CD4-positive, alpha-beta memory T cell (primary cell): Measurements from ENCODE around the gene MB21D2. TPM values are rescaled to one million over a fixed set of nuclear protein-coding genes. Genes with fewer than 3 reads are reported as not detected.

Source experiments
- CTCF ChIA-PET: fragments of 350-600 bp; sonication (Branson Sonifier 250); formaldehyde crosslinking; loops from one replicate; lab custom pipeline; 2021; ENCODE audit warnings: inconsistent platforms; ENCODE audit not compliant: partially characterized antibody; lab: Charles Lee
- POLR2A ChIA-PET: fragments of 350-600 bp; sonication (Branson Sonifier 250); formaldehyde crosslinking; loops from one replicate; lab custom pipeline; 2021; ENCODE audit not compliant: partially characterized antibody; lab: Charles Lee
- DNase-seq, 5 donors: peaks; one replicate each; pipeline versions ENCODE4 v3.0.0 to v3.0.0-alpha.2; 2020 to 2022; ENCODE audit warnings: mixed read lengths in 1 of 5
- H3K27ac ChIP-seq: one replicate; pipeline ENCODE4 v1.7.0; 2013; ENCODE audit warnings: low read depth, low read length
- H3K27me3 ChIP-seq: 2 replicates; pipeline ENCODE4 v1.7.0; 2013; ENCODE audit warnings: mild to moderate bottlenecking, low read length, moderate library complexity; ENCODE audit not compliant: insufficient read depth
- H3K36me3 ChIP-seq: 2 replicates; pipeline ENCODE4 v1.7.0; 2013; ENCODE audit warnings: mild to moderate bottlenecking, low read length, moderate library complexity; ENCODE audit not compliant: insufficient read depth
- H3K4me1 ChIP-seq: 2 replicates; pipeline ENCODE4 v1.7.0; 2013; ENCODE audit warnings: mild to moderate bottlenecking, low read length, moderate library complexity; ENCODE audit not compliant: insufficient read depth
- H3K4me3 ChIP-seq, 2 donors: one replicate each; pipeline ENCODE4 v1.7.0; 2013; ENCODE audit warnings: low read length in 2 of 2, mild to moderate bottlenecking in 1 of 2
- H3K9me3 ChIP-seq, 2 donors: one replicate each; pipeline ENCODE4 v1.7.0; 2013; ENCODE audit warnings: low read length in 2 of 2, control low read depth in 1 of 2; ENCODE audit not compliant: control insufficient read depth in 1 of 2
- H3K27ac Mint-ChIP-seq, 7 donors: one replicate each; pipeline ENCODE4 v1.8.0; 2020 to 2021; ENCODE audit warnings: mixed read lengths in 7 of 7, mild to moderate bottlenecking in 6 of 7, inconsistent platforms in 3 of 7, moderate library complexity in 3 of 7
- H3K27me3 Mint-ChIP-seq, 2 donors: one replicate each; pipeline ENCODE4 v1.8.0; 2020 to 2021; ENCODE audit warnings: mixed read lengths in 2 of 2
- H3K36me3 Mint-ChIP-seq, 2 donors: one replicate each; pipeline ENCODE4 v1.8.0; 2020 to 2021; ENCODE audit warnings: mixed read lengths in 2 of 2, inconsistent platforms in 1 of 2, mild to moderate bottlenecking in 1 of 2
- H3K4me1 Mint-ChIP-seq, 4 donors: one replicate each; pipeline ENCODE4 v1.8.0; 2020 to 2021; ENCODE audit warnings: mixed read lengths in 4 of 4, mild to moderate bottlenecking in 1 of 4
- H3K4me3 Mint-ChIP-seq, 8 donors: one replicate each; pipeline ENCODE4 v1.8.0; 2020 to 2021; ENCODE audit warnings: mixed read lengths in 8 of 8, mild to moderate bottlenecking in 7 of 8, moderate library complexity in 6 of 8, inconsistent platforms in 3 of 8
- H3K9me3 Mint-ChIP-seq, 8 donors: one replicate each; pipeline ENCODE4 v1.8.0; 2020 to 2021; ENCODE audit warnings: mixed read lengths in 8 of 8, mild to moderate bottlenecking in 5 of 8, inconsistent platforms in 3 of 8, moderate library complexity in 1 of 8
- intact Hi-C: fragments of 100-400 bp; cut with micrococcal nuclease; formaldehyde crosslinking; loops from one replicate; pipeline ENCODE4 v1.15.1; 2023
- polyA plus RNA-seq, 2 donors: library from polyadenylated mRNA; unstranded; fragments of 300-500 nt; fragmentation: Illumina TruSeq; gene quantifications; one replicate each; pipeline ENCODE4 v1.2.3, GENCODE V29; 2021
- total RNA-seq, 2 experiments: library from RNA; stranded (reverse); gene quantifications; one replicate each; pipeline ENCODE4 v1.2.3, GENCODE V29; 2021

The MB21D2 gene
- total and polyA plus RNA-seq, 4 experiments from 2014 or later, result 3.4 to 17.1 (median 6.1) TPM

- CTCF ChIA-PET, result no interaction called here
Observed at GRCh38 chr3:192847941-192848340, 69.7 kb downstream of the MB21D2 start.

GRCh38 chr3:192845526-192845855, 72.2 kb downstream of the MB21D2 start:
- ChIA-PET CTCF (no interaction called here), POLR2A (no interaction called here)
- intact Hi-C loops, result no loop called here
- H3K36me3 Mint-ChIP-seq, result peaks cover 0 to 1% of the 10 kb centered on the region in 2 donors
- no peaks in the 10 kb centered on the region for H3K9me3 Mint-ChIP-seq
- peaks cover 20% of the 10 kb centered on the region for H3K4me1 ChIP-seq
- DNase-seq, result no peak
- no peak overlapping the region for H3K27ac Mint-ChIP-seq
- peaks cover 10 to 58% (median 32%) of the 10 kb centered on the region in 4 donors for H3K4me1 Mint-ChIP-seq
- H3K36me3 ChIP-seq, result no peaks in the 10 kb centered on the region
- H3K27ac ChIP-seq, result no peak overlapping the region
- no peaks in the 10 kb centered on the region for H3K27me3 ChIP-seq
- H3K27me3 Mint-ChIP-seq, result no peaks in the 10 kb centered on the region
- H3K9me3 ChIP-seq, result no peaks in the 10 kb centered on the region
- H3K4me3 Mint-ChIP-seq, result no peak overlapping the region
- H3K4me3 ChIP-seq, result no peak overlapping the region

More at GRCh38 chr3:192847941-192848340, 69.7 kb downstream of the MB21D2 start:
- Mint-ChIP-seq H3K9me3 (no peaks in the 10 kb centered on the region), H3K36me3 (peaks cover 0 to 7% of the 10 kb centered on the region in 2 donors), H3K4me3 (no peak overlapping the region), H3K27ac (no peak overlapping the region), H3K27me3 (no peaks in the 10 kb centered on the region), H3K4me1 (peaks cover 17 to 71% (median 38%) of the 10 kb centered on the region in 4 donors)
- Histone ChIP-seq H3K27ac (no peak overlapping the region), H3K27me3 (no peaks in the 10 kb centered on the region), H3K9me3 (no peaks in the 10 kb centered on the region), H3K36me3 (no peaks in the 10 kb centered on the region), H3K4me1 (peaks cover 20% of the 10 kb centered on the region), H3K4me3 (no peak overlapping the region)
- intact Hi-C loops, result no loop called here
- POLR2A ChIA-PET, result no interaction called here
- no peak for DNase-seq

GRCh38 chr3:192844836-192845525, 72.7 kb downstream of the MB21D2 start:
- H3K27me3 Mint-ChIP-seq, result no peaks in the 10 kb centered on the region
- intact Hi-C loops, result no loop called here
- peaks cover 10 to 56% (median 30%) of the 10 kb centered on the region in 4 donors for H3K4me1 Mint-ChIP-seq

GRCh38 chr3:192844486-192844765, 73.2 kb downstream of the MB21D2 start:
- no peak overlapping the region for H3K4me3 ChIP-seq
- intact Hi-C loops, result no loop called here
- Mint-ChIP-seq H3K27me3 (no peaks in the 10 kb centered on the region), H3K4me3 (no peak overlapping the region), H3K27ac (peak overlapping the region in 1 of 7 donors; percentile 70), H3K9me3 (no peaks in the 10 kb centered on the region), H3K4me1 (peaks cover 10 to 56% (median 31%) of the 10 kb centered on the region in 4 donors), H3K36me3 (no peaks in the 10 kb centered on the region)
- H3K27ac ChIP-seq, result no peak overlapping the region
- DNase-seq, result no peak
- H3K9me3 ChIP-seq, result no peaks in the 10 kb centered on the region
- H3K27me3 ChIP-seq, result no peaks in the 10 kb centered on the region
- POLR2A ChIA-PET, result no interaction called here
- peaks cover 20% of the 10 kb centered on the region for H3K4me1 ChIP-seq
- H3K36me3 ChIP-seq, result no peaks in the 10 kb centered on the region
- CTCF ChIA-PET, result interaction anchor here (1.1 kb wide), 1 partner anchor 31 kb away, joined by 3 read pairs; no protein-coding TSS in a partner anchor

More at GRCh38 chr3:192844836-192845525, 72.7 kb downstream of the MB21D2 start:
- no peaks in the 10 kb centered on the region for H3K27me3 ChIP-seq
- Mint-ChIP-seq H3K9me3 (no peaks in the 10 kb centered on the region), H3K4me3 (no peak overlapping the region), H3K27ac (no peak overlapping the region), H3K36me3 (no peaks in the 10 kb centered on the region)
- H3K4me3 ChIP-seq, result no peak overlapping the region
- ChIA-PET POLR2A (no interaction called here), CTCF (no interaction called here)
- DNase-seq, result no peak
- no peaks in the 10 kb centered on the region for H3K36me3 ChIP-seq
- no peak overlapping the region for H3K27ac ChIP-seq
- peaks cover 20% of the 10 kb centered on the region for H3K4me1 ChIP-seq
- H3K9me3 ChIP-seq, result no peaks in the 10 kb centered on the region

- peaks cover 20% of the 10 kb centered on the region for H3K4me1 ChIP-seq
- H3K27me3 Mint-ChIP-seq, result no peaks in the 10 kb centered on the region
- no peak overlapping the region for H3K4me3 Mint-ChIP-seq
- POLR2A ChIA-PET, result no interaction called here
- CTCF ChIA-PET, result interaction anchor here (1.1 kb wide), 1 partner anchor 31 kb away, joined by 3 read pairs; no protein-coding TSS in a partner anchor
- no peak overlapping the region for H3K4me3 ChIP-seq
- DNase-seq, result no peak
- H3K36me3 ChIP-seq, result no peaks in the 10 kb centered on the region
- H3K36me3 Mint-ChIP-seq, result no peaks in the 10 kb centered on the region
- H3K27ac Mint-ChIP-seq, result peak overlapping the region in 1 of 7 donors; percentile 70
- intact Hi-C loops, result no loop called here
- no peaks in the 10 kb centered on the region for H3K9me3 Mint-ChIP-seq
- H3K27me3 ChIP-seq, result no peaks in the 10 kb centered on the region
- H3K4me1 Mint-ChIP-seq, result peaks cover 12 to 59% (median 32%) of the 10 kb centered on the region in 4 donors
- H3K9me3 ChIP-seq, result no peaks in the 10 kb centered on the region
- no peak overlapping the region for H3K27ac ChIP-seq
Observed at GRCh38 chr3:192843723-192844485, 73.8 kb downstream of the MB21D2 start.

GRCh38 chr3:192843119-192843518, 74.5 kb downstream of the MB21D2 start:
- H3K4me1 ChIP-seq, result peaks cover 21% of the 10 kb centered on the region
- intact Hi-C loops, result no loop called here
- no peaks in the 10 kb centered on the region for H3K9me3 ChIP-seq
- DNase-seq, result no peak
- Mint-ChIP-seq H3K27me3 (no peaks in the 10 kb centered on the region), H3K4me1 (peaks cover 13 to 58% (median 31%) of the 10 kb centered on the region in 4 donors), H3K9me3 (no peaks in the 10 kb centered on the region), H3K4me3 (no peak overlapping the region), H3K27ac (no peak overlapping the region), H3K36me3 (no peaks in the 10 kb centered on the region)
- CTCF ChIA-PET, result interaction anchor here (0.6 to 1.4 kb wide), 2 partner anchors 12 to 13 kb away, joined by 3 read pairs; no protein-coding TSS in a partner anchor
- POLR2A ChIA-PET, result no interaction called here
- H3K27ac ChIP-seq, result no peak overlapping the region
- H3K36me3 ChIP-seq, result no peaks in the 10 kb centered on the region
- no peaks in the 10 kb centered on the region for H3K27me3 ChIP-seq
- no peak overlapping the region for H3K4me3 ChIP-seq

- no peak overlapping the region for H3K27ac ChIP-seq
- peaks cover 24% of the 10 kb centered on the region for H3K4me1 ChIP-seq
- Mint-ChIP-seq H3K36me3 (no peaks in the 10 kb centered on the region), H3K4me3 (no peak overlapping the region), H3K27me3 (no peaks in the 10 kb centered on the region), H3K4me1 (peaks cover 15 to 58% (median 35%) of the 10 kb centered on the region in 4 donors), H3K9me3 (no peaks in the 10 kb centered on the region), H3K27ac (no peak overlapping the region)
- no peaks in the 10 kb centered on the region for H3K27me3 ChIP-seq
- intact Hi-C loops, result no loop called here
- H3K36me3 ChIP-seq, result no peaks in the 10 kb centered on the region
- ChIA-PET CTCF (interaction anchor here (0.6 to 1.4 kb wide), 2 partner anchors 12 kb away, joined by 3 read pairs; no protein-coding TSS in a partner anchor), POLR2A (no interaction called here)
- H3K4me3 ChIP-seq, result no peak overlapping the region
- DNase-seq, result no peak
- H3K9me3 ChIP-seq, result no peaks in the 10 kb centered on the region
Observed at GRCh38 chr3:192842711-192843110, 74.9 kb downstream of the MB21D2 start.
